ENCODE data around the gene C11orf21. TPM values are rescaled to one million over a fixed set of nuclear protein-coding genes. Genes with fewer than 3 reads are reported as not detected.

The C11orf21 gene
- total and polyA plus RNA-seq, 9 of the 15 experiments (the other 6 are each of a cell fraction or from before 2014, with no cell fraction given) = 0.10 to 2.6 (median 2.0) TPM

DNA sequence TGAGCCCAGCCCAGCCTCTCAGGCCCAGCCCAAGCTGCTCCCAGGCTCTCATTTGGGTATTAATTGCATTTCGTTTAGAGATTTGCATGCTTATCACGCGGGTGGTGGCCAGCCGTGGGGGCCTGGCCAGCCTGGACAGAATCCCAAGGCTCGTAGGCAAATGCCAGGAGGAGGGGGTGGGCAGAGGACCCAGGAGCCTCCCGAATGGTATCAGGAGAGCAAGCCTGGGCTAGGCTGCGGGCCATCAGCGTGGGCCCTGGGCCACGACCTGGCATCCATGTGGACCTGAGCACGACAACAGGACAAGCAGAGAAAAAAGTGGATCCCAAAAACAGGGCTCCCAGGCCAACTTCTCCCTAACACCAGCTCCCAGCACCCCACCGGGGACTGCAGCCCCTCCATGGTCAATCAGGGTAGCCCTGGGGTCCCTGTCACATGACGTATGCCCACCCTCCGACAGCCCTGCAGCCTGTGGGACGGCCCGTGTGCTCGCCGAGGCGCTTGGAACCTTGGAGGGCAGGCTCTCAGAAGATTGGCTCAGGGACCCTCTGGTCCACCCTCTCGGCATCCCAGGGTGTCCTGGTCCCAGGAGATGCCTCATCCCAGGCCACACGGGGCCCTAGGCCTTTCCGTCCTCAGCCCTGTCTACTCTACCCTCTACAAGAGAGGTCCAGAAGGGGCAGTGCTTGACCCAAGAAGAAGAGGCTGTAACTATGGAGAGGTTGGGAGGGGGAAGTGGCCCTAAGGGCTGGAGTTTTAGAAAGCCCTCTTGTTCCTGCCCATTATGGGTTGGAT lies 40.1 kb downstream of the C11orf21 start:
- no peak for DNase-seq (ENCODE audit: extremely low read depth in 1 of 4, low spot score in 3 of 4)
- Histone ChIP-seq H2AFZ (ENCODE audit: low read depth, low read length) (no peak overlapping the region), H3K9me3 (replicated peaks; ENCODE audit: control insufficient read depth, insufficient read depth, low read depth, low read length) (no peaks in the 10 kb centered on the region), H4K20me1 (replicated peaks; ENCODE audit: control insufficient read depth, insufficient read depth, low read length) (peaks cover 17% of the 10 kb centered on the region; the same call in 1 of the 2 replicates), H3K36me3 (ENCODE audit: control insufficient read depth, insufficient read depth, low read length) (no peaks in the 10 kb centered on the region), H3K4me1 (replicated peaks in 1 of 2; ENCODE audit: control insufficient read depth in 2 of 2, insufficient read depth in 2 of 2, low read length in 2 of 2) (peaks cover 3 to 38% of the 10 kb centered on the region in 2 experiments; a peak in 4 of 5 replicates), H3K4me2 (ENCODE audit: insufficient read depth, low read length) (no peak overlapping the region), H3K27me3 (ENCODE audit: control insufficient read depth in 2 of 2, insufficient read depth in 2 of 2, low read length in 2 of 2) (peaks cover 27 to 88% of the 10 kb centered on the region in 2 experiments; a peak in 4 of 5 replicates), H3K27ac (ENCODE audit: extremely low read depth, low read depth, low read length) (no peak overlapping the region), H3K79me2 (ENCODE audit: control insufficient read depth, insufficient read depth, low read length) (no peaks in the 10 kb centered on the region), H3K4me3 (no peak overlapping the region), H3K9me1 (ENCODE audit: control insufficient read depth, insufficient read depth, low read length) (no peaks in the 10 kb centered on the region), H3K9ac (ENCODE audit: insufficient read depth in 1 of 2, low read depth in 2 of 2, low read length in 2 of 2) (no peak overlapping the region)
- intact Hi-C loops (cut with micrococcal nuclease) (no loop called here), in situ Hi-C loops (cut with MboI) (no loop called here)
- FAIRE-seq = no peak
- WGBS (ENCODE audit: insufficient coverage, low coverage, missing lambda C conversion rate) = 20% methylated on average over 14 of the region's 21 CpGs
- CTCF ChIA-PET (ENCODE audit: low intra/inter-chr PET ratio) = no interaction called here
- POLR2A ChIA-PET = interaction anchor here (0.6 kb wide), 1 partner anchor 1023 kb away, joined by 3 read pairs; no protein-coding TSS in a partner anchor
- BruUV-seq (replicated peaks) = no TSS peak
- ATAC-seq = no peak
- TF ChIP-seq, protein P1, sequence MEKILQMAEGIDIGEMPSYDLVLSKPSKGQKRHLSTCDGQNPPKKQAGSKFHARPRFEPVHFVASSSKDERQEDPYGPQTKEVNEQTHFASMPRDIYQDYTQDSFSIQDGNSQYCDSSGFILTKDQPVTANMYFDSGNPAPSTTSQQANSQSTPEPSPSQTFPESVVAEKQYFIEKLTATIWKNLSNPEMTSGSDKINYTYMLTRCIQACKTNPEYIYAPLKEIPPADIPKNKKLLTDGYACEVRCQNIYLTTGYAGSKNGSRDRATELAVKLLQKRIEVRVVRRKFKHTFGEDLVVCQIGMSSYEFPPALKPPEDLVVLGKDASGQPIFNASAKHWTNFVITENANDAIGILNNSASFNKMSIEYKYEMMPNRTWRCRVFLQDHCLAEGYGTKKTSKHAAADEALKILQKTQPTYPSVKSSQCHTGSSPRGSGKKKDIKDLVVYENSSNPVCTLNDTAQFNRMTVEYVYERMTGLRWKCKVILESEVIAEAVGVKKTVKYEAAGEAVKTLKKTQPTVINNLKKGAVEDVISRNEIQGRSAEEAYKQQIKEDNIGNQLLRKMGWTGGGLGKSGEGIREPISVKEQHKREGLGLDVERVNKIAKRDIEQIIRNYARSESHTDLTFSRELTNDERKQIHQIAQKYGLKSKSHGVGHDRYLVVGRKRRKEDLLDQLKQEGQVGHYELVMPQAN (IDR thresholded peaks at IDR 0.05; ENCODE audit: borderline replicate concordance) = no peak
- TF ChIP-seq POLR3G (IDR thresholded peaks at IDR 0.05; ENCODE audit: extremely low read depth, insufficient read length, insufficient replicate concordance) (no peak), ESRRA (IDR thresholded peaks at IDR 0.05; ENCODE audit: borderline replicate concordance, low read depth) (no peak), DACH1 (IDR thresholded peaks at IDR 0.05; ENCODE audit: partially characterized antibody) (no peak), ERF (CRISPR knock-in tag; IDR thresholded peaks at IDR 0.05) (no peak), ZNF24 (IDR thresholded peaks at IDR 0.05) (no peak), ZKSCAN8 (CRISPR knock-in tag; IDR thresholded peaks at IDR 0.05) (no peak), ZNF197 (CRISPR knock-in tag; IDR thresholded peaks at IDR 0.05; ENCODE audit: low read depth) (no peak), MTA2 (IDR thresholded peaks at IDR 0.05; ENCODE audit: low read depth) (no peak), PRMT5 (CRISPR knock-in tag; IDR thresholded peaks at IDR 0.05) (no peak)
- TF ChIP-seq, protein P2, sequence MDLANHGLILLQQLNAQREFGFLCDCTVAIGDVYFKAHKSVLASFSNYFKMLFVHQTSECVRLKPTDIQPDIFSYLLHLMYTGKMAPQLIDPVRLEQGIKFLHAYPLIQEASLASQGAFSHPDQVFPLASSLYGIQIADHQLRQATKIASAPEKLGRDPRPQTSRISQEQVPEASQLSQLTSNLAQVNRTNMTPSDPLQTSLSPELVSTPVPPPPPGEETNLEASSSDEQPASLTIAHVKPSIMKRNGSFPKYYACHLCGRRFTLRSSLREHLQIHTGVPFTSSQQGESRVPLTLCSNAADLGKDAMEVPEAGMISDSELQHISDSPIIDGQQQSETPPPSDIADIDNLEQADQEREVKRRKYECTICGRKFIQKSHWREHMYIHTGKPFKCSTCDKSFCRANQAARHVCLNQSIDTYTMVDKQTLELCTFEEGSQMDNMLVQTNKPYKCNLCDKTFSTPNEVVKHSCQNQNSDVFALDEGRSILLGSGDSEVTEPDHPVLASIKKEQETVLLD (IDR thresholded peaks at IDR 0.05) = no peak
- TF ChIP-seq, protein P3, sequence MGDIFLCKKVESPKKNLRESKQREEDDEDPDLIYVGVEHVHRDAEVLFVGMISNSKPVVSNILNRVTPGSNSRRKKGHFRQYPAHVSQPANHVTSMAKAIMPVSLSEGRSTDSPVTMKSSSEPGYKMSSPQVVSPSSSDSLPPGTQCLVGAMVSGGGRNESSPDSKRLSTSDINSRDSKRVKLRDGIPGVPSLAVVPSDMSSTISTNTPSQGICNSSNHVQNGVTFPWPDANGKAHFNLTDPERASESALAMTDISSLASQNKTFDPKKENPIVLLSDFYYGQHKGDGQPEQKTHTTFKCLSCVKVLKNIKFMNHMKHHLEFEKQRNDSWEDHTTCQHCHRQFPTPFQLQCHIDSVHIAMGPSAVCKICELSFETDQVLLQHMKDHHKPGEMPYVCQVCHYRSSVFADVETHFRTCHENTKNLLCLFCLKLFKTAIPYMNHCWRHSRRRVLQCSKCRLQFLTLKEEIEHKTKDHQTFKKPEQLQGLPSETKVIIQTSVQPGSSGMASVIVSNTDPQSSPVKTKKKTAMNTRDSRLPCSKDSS (IDR thresholded peaks at IDR 0.05; ENCODE audit: low read depth, partially characterized antibody) = no peak
- TF ChIP-seq, protein P4, sequence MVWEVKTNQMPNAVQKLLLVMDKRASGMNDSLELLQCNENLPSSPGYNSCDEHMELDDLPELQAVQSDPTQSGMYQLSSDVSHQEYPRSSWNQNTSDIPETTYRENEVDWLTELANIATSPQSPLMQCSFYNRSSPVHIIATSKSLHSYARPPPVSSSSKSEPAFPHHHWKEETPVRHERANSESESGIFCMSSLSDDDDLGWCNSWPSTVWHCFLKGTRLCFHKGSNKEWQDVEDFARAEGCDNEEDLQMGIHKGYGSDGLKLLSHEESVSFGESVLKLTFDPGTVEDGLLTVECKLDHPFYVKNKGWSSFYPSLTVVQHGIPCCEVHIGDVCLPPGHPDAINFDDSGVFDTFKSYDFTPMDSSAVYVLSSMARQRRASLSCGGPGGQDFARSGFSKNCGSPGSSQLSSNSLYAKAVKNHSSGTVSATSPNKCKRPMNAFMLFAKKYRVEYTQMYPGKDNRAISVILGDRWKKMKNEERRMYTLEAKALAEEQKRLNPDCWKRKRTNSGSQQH (CRISPR knock-in tag; IDR thresholded peaks at IDR 0.05) = no peak
- TF ChIP-seq, protein P5, sequence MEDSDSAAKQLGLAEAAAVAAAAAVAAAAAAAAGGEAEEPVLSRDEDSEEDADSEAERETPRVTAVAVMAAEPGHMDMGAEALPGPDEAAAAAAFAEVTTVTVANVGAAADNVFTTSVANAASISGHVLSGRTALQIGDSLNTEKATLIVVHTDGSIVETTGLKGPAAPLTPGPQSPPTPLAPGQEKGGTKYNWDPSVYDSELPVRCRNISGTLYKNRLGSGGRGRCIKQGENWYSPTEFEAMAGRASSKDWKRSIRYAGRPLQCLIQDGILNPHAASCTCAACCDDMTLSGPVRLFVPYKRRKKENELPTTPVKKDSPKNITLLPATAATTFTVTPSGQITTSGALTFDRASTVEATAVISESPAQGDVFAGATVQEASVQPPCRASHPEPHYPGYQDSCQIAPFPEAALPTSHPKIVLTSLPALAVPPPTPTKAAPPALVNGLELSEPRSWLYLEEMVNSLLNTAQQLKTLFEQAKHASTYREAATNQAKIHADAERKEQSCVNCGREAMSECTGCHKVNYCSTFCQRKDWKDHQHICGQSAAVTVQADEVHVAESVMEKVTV (CRISPR knock-in tag; IDR thresholded peaks at IDR 0.05) = no peak

Data from K562 (cell line).